Endothelial cell of umbilical vein (primary cell): ENCODE data around the gene SAAL1. TPM values are rescaled to one million over a fixed set of nuclear protein-coding genes. Genes with fewer than 3 reads are reported as not detected.

Experiments used
- BruUV-seq: library from RNA; stranded (reverse); fragments of 400-500 nt; replicated peaks from 2 replicates; lab custom pipeline; 2021; lab: Mats Ljungman, UMichigan
- CTCF ChIA-PET: fragments of 300-600, 350-600 bp; sonication (Branson Sonifier 250); formaldehyde crosslinking; loops from one replicate; lab custom pipeline; 2021; ENCODE audit warnings: antibody characterized with exemption, inconsistent platforms; lab: Charles Lee
- POLR2A ChIA-PET: fragments of 300-600, 350-600 bp; sonication (Branson Sonifier 250); formaldehyde crosslinking; loops from one replicate; lab custom pipeline; 2021; ENCODE audit warnings: antibody characterized with exemption, inconsistent platforms; lab: Charles Lee
- DNase-seq: peaks from one replicate; pipeline ENCODE4 v3.0.0-alpha.2; 2011; ENCODE audit warnings: low read depth, low spot score
- FAIRE-seq: peaks from 2 replicates; lab custom pipeline; 2011; peaks lifted over from hg19 to GRCh38; lab: Jason Lieb, UNC
- H2AFZ ChIP-seq: 2 replicates; pipeline ENCODE4 v1.6.0; 2012; ENCODE audit warnings: low read depth, low read length, control low read depth, inconsistent platforms
- H3K27ac ChIP-seq: 2 replicates; pipeline ENCODE4 v1.5.1; 2011; ENCODE audit warnings: low read depth, mild to moderate bottlenecking, control low read depth, low read length, moderate library complexity; ENCODE audit not compliant: insufficient read depth
- H3K27me3 ChIP-seq, 2 experiments: 2 replicates each; pipeline versions ENCODE4 v1.6.0 to v1.6.1; 2011; ENCODE audit warnings: low read length in 2 of 2, mixed read lengths in 1 of 2; ENCODE audit not compliant: control insufficient read depth in 2 of 2, insufficient read depth in 2 of 2
- H3K36me3 ChIP-seq, 2 experiments: 2 replicates in 1 of 2; 3 replicates in 1 of 2; pipeline ENCODE4 v1.5.1; 2011; ENCODE audit warnings: low read length in 2 of 2, mild to moderate bottlenecking in 1 of 2, moderate library complexity in 1 of 2; ENCODE audit not compliant: control insufficient read depth in 2 of 2, insufficient read depth in 2 of 2; ENCODE audit errors: extremely low read depth in 1 of 2
- H3K4me1 ChIP-seq: 3 replicates; pipeline ENCODE4 v1.5.1; 2011; ENCODE audit warnings: mild to moderate bottlenecking, low read length; ENCODE audit not compliant: control insufficient read depth, insufficient read depth; ENCODE audit errors: extremely low read depth
- H3K4me2 ChIP-seq: 2 replicates; pipeline ENCODE4 v1.6.1; 2011; ENCODE audit warnings: low read length, control low read depth, mixed read lengths; ENCODE audit not compliant: insufficient read depth
- H3K4me3 ChIP-seq, 3 experiments: fragments of 200-600 bp in 1 of 3; sonication (generic), shearing (Covaris generic) in 1 of 3; replicated peaks in 1 of 3; 2 replicates each; pipeline ENCODE4 v1.5.1; 2011 to 2016; ENCODE audit warnings: control low read depth in 3 of 3, low read length in 3 of 3, mild to moderate bottlenecking in 2 of 3, inconsistent platforms in 1 of 3, low read depth in 1 of 3, moderate library complexity in 1 of 3; ENCODE audit not compliant: insufficient read depth in 1 of 3
- H3K79me2 ChIP-seq: 2 replicates; pipeline ENCODE4 v1.6.0; 2012; ENCODE audit warnings: low read length, inconsistent platforms; ENCODE audit not compliant: control insufficient read depth, insufficient read depth
- H3K9ac ChIP-seq: replicated peaks from 2 replicates; pipeline ENCODE3; 2011; ENCODE audit warnings: low read length, control low read depth; ENCODE audit not compliant: insufficient read depth; ENCODE audit errors: extremely low read depth
- H3K9me1 ChIP-seq: replicated peaks from 3 replicates; pipeline ENCODE4 v1.6.0; 2011; ENCODE audit warnings: mild to moderate bottlenecking, low read length; ENCODE audit not compliant: control insufficient read depth, insufficient read depth; ENCODE audit errors: extremely low read depth
- H3K9me3 ChIP-seq: replicated peaks from 2 replicates; pipeline ENCODE4 v1.5.1; 2012; ENCODE audit warnings: low read length, inconsistent platforms; ENCODE audit not compliant: control insufficient read depth, insufficient read depth
- H4K20me1 ChIP-seq: replicated peaks from 2 replicates; pipeline ENCODE3; 2011; ENCODE audit warnings: mild to moderate bottlenecking, low read length; ENCODE audit not compliant: control insufficient read depth, insufficient read depth; ENCODE audit errors: extremely low read depth
- FOS ChIP-seq: IDR thresholded peaks from 2 replicates; pipeline ENCODE4 v1.6.1; 2011; ENCODE audit warnings: mild to moderate bottlenecking, low read length, moderate library complexity, borderline replicate concordance; ENCODE audit not compliant: insufficient read depth
- GATA2 ChIP-seq: IDR thresholded peaks from 2 replicates; pipeline ENCODE4 v1.7.0; 2011; ENCODE audit warnings: low read depth, mild to moderate bottlenecking, moderate library complexity, mixed read lengths, low read length; ENCODE audit not compliant: insufficient read length, insufficient read depth
- JUN ChIP-seq: IDR thresholded peaks from 2 replicates; pipeline ENCODE4 v1.6.1; 2011; ENCODE audit warnings: borderline replicate concordance, low read depth; ENCODE audit not compliant: insufficient read length, insufficient read depth
- MYC ChIP-seq: IDR thresholded peaks from one replicate; pipeline ENCODE4 v1.6.1; 2011; ENCODE audit warnings: mild to moderate bottlenecking, low read depth, low read length
- POLR2A ChIP-seq: IDR thresholded peaks from 2 replicates; pipeline ENCODE4 v1.6.1; 2012; ENCODE audit warnings: low read depth, mild to moderate bottlenecking, control low read depth, low read length
- POLR2AphosphoS5 ChIP-seq: IDR thresholded peaks from 2 replicates; pipeline ENCODE4 v1.6.1; 2012; ENCODE audit warnings: low read depth, mild to moderate bottlenecking, control low read depth, low read length, moderate library complexity; ENCODE audit not compliant: insufficient read depth
- dilution Hi-C: fragments of 300-500 bp; cut with MboI; formaldehyde crosslinking; loops from one replicate; pipeline ENCODE4 v1.15.0; 2019; ENCODE audit warnings: low sequenced_read_pairs; ENCODE audit not compliant: extremely low pct_ligation_motif_present
- intact Hi-C: fragments of 100-400 bp; cut with micrococcal nuclease; formaldehyde crosslinking; loops from one replicate; pipeline ENCODE4 v1.10.0; 2022
- polyA plus RNA-seq, 4 experiments: library from polyadenylated mRNA; depleted of rRNA in 3 of 4; stranded (reverse) in 3 of 4; unstranded in 1 of 4; fragments of >200 nt; gene quantifications; 2 replicates each; pipeline versions ENCODE4 v1.2.1 to v1.2.3, GENCODE V29; 2011 to 2012; ENCODE audit warnings: missing spikeins in 1 of 4
- total RNA-seq: library from RNA; stranded (reverse); gene quantifications from 2 replicates; pipeline ENCODE4 v1.2.3, GENCODE V29; 2021
- TF ChIP-seq, protein P1 (sequence below): IDR thresholded peaks from 2 replicates; pipeline ENCODE4 v1.6.1; 2011; ENCODE audit not compliant: insufficient read depth, insufficient read length
- TF ChIP-seq, protein P2 (sequence below), 2 donors: IDR thresholded peaks; 1 replicate in 1 of 2; 2 replicates in 1 of 2; pipeline ENCODE4 v1.5.1; 2011; ENCODE audit warnings: low read length in 2 of 2, mild to moderate bottlenecking in 2 of 2, moderate library complexity in 2 of 2, control low read depth in 1 of 2, inconsistent platforms in 1 of 2, low read depth in 1 of 2; ENCODE audit not compliant: insufficient read depth in 1 of 2; ENCODE audit errors: extremely low read depth in 1 of 2

Gene SAAL1
- total and polyA plus RNA-seq, 2 donors (not counting 3 experiments of a cell fraction or from before 2014, with no cell fraction given), result 9.5 to 22.1 TPM

DNA sequence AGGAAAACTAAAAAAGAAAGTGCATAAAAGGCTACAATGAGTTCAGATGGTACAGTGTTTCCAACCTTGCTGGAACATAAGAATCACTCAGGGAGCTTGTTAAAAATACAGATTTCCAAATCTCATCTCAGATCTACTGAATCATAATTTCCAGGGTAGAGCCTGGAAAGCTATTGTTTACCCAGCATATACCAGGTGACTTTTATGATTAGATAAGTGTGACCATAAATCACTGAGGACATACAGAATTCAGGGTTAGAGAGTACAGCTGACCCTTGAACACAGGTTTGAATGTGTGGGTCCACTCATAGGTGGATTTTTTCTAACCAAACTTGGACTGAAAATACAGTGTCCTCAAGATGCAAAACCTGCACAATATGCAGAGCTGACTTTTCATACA, 11.9 kb downstream of the SAAL1 start:
- BruUV-seq, result no TSS peak
- Histone ChIP-seq H3K9ac (no peak overlapping the region), H3K4me3 (no peak overlapping the region), H3K4me1 (no peaks in the 10 kb centered on the region), H3K9me1 (no peaks in the 10 kb centered on the region), H2AFZ (no peak overlapping the region), H3K27ac (no peak overlapping the region), H3K79me2 (peaks cover 5% of the 10 kb centered on the region), H3K27me3 (no peaks in the 10 kb centered on the region), H3K36me3 (peaks cover 5 to 17% of the 10 kb centered on the region in 2 experiments), H3K4me2 (no peak overlapping the region), H3K9me3 (no peaks in the 10 kb centered on the region), H4K20me1 (no peaks in the 10 kb centered on the region)
- CTCF ChIA-PET, result interaction anchor here (0.6 to 1.2 kb wide), 3 partner anchors 10 to 100 kb away, joined by 3 to 4 read pairs (median 4); no protein-coding TSS in a partner anchor
- FAIRE-seq (no peak), DNase-seq (no peak)
- no peak for TF ChIP-seq FOS
- TF ChIP-seq, protein P1, sequence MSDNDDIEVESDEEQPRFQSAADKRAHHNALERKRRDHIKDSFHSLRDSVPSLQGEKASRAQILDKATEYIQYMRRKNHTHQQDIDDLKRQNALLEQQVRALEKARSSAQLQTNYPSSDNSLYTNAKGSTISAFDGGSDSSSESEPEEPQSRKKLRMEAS, result no peak
- no peak for TF ChIP-seq POLR2AphosphoS5
- TF ChIP-seq, protein P2, sequence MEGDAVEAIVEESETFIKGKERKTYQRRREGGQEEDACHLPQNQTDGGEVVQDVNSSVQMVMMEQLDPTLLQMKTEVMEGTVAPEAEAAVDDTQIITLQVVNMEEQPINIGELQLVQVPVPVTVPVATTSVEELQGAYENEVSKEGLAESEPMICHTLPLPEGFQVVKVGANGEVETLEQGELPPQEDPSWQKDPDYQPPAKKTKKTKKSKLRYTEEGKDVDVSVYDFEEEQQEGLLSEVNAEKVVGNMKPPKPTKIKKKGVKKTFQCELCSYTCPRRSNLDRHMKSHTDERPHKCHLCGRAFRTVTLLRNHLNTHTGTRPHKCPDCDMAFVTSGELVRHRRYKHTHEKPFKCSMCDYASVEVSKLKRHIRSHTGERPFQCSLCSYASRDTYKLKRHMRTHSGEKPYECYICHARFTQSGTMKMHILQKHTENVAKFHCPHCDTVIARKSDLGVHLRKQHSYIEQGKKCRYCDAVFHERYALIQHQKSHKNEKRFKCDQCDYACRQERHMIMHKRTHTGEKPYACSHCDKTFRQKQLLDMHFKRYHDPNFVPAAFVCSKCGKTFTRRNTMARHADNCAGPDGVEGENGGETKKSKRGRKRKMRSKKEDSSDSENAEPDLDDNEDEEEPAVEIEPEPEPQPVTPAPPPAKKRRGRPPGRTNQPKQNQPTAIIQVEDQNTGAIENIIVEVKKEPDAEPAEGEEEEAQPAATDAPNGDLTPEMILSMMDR (IDR thresholded peaks at IDR 0.05; ENCODE audit: extremely low read depth in 1 of 2, insufficient read depth in 1 of 2, low read depth in 1 of 2, low read length in 2 of 2), result no peak
- TF ChIP-seq JUN, result no peak
- TF ChIP-seq GATA2, result no peak
- no peak for TF ChIP-seq POLR2A
- TF ChIP-seq MYC, result no peak
- POLR2A ChIA-PET, result interaction anchor here (0.5 kb wide), 1 partner anchor 11 kb away, joined by 3 read pairs; no protein-coding TSS in a partner anchor
- dilution Hi-C loops (no loop called here), intact Hi-C loops (no loop called here)
